ENCODE results near the gene TAP2.
A peak's percentile ranks its signal among the peaks of the same experiment; 100 is the strongest.
"Not testable (repeated sequence)": the region's sequence is repeated elsewhere in the genome, so short reads cannot be mapped to it uniquely, and the experiment has no call there.

TAP2 gene

GRCh38 chr6:32835167-32835893 is 3.2 kb downstream of the TAP2 start:
- DNase-seq (ENCODE audit: low spot score) = no peak

- DNase-seq (ENCODE audit: low spot score) = no peak
Measured at GRCh38 chr6:32833664-32834063, 4.9 kb downstream of the TAP2 start.

GRCh38 chr6:32832535-32832934 is 6.0 kb downstream of the TAP2 start:
- DNase-seq (ENCODE audit: low spot score) = no peak

GRCh38 chr6:32830936-32831335 is 7.6 kb downstream of the TAP2 start:
- DNase-seq (ENCODE audit: low spot score) = no peak

GRCh38 chr6:32830017-32830416 is 8.5 kb downstream of the TAP2 start:
- DNase-seq (ENCODE audit: low spot score) = no peak

GRCh38 chr6:32829495-32829894 is 9.0 kb downstream of the TAP2 start:
- DNase-seq (ENCODE audit: low spot score) = no peak

GRCh38 chr6:32827025-32827424 is 11.5 kb downstream of the TAP2 start:
- DNase-seq (ENCODE audit: low spot score) = no peak

- DNase-seq (ENCODE audit: low spot score) = peak; percentile 65
Measured at GRCh38 chr6:32825966-32826365, 12.6 kb downstream of the TAP2 start.

GRCh38 chr6:32819729-32820128 is 18.8 kb downstream of the TAP2 start:
- no peak for DNase-seq (ENCODE audit: low spot score)

- no peak for DNase-seq (ENCODE audit: low spot score)
Measured at GRCh38 chr6:32818867-32819266, 19.7 kb downstream of the TAP2 start.

GRCh38 chr6:32816746-32817204 is 21.8 kb downstream of the TAP2 start, which contains the start of gene HLA-DOB:
Gene HLA-DOB, minus strand, starts transcription at chr6:32817002. Its CDS starts 51 bp downstream, at chr6:32816951.
- DNase-seq (ENCODE audit: low spot score) = peak; percentile 75

GRCh38 chr6:32815996-32816395 is 22.5 kb downstream of the TAP2 start:
- no peak for DNase-seq (ENCODE audit: low spot score)

GRCh38 chr6:32815115-32815514 is 23.4 kb downstream of the TAP2 start:
- DNase-seq (ENCODE audit: low spot score) = no peak

GRCh38 chr6:32814145-32814544 is 24.4 kb downstream of the TAP2 start:
- DNase-seq (ENCODE audit: low spot score) = no peak

- DNase-seq (ENCODE audit: low spot score) = no peak
Measured at GRCh38 chr6:32809171-32809570, 29.4 kb downstream of the TAP2 start.

GRCh38 chr6:32807020-32807580 is 31.4 kb downstream of the TAP2 start:
- DNase-seq (ENCODE audit: low spot score) = no peak

GRCh38 chr6:32805404-32805803 is 33.1 kb downstream of the TAP2 start:
- not testable (repeated sequence) for DNase-seq (ENCODE audit: low spot score)

- DNase-seq (ENCODE audit: low spot score) = no peak
Measured at GRCh38 chr6:32803416-32803815, 35.1 kb downstream of the TAP2 start.

GRCh38 chr6:32799740-32800139 is 38.8 kb downstream of the TAP2 start:
- no peak for DNase-seq (ENCODE audit: low spot score)

GRCh38 chr6:32799168-32799567 is 39.4 kb downstream of the TAP2 start:
- DNase-seq (ENCODE audit: low spot score) = no peak

- peak; percentile 68 for DNase-seq (ENCODE audit: low spot score)
Measured at GRCh38 chr6:32796848-32797776, 41.4 kb downstream of the TAP2 start.

GRCh38 chr6:32794510-32794909 is 44.0 kb downstream of the TAP2 start:
- DNase-seq (ENCODE audit: low spot score) = peak; percentile 74

Measured in pons (tissue), 1 donor.